Epithelial cell of proximal tubule (primary cell): ENCODE measurements around the gene BMERB1. TPM values are rescaled to one million over a fixed set of nuclear protein-coding genes. Genes with fewer than 3 reads are reported as not detected.
"Not testable (repeated sequence)": the region's sequence is repeated elsewhere in the genome, so short reads cannot be mapped to it uniquely, and the experiment has no call there.

Experiments
- DNase-seq: peaks from one replicate; pipeline ENCODE4 v3.0.0-alpha.2; 2011; ENCODE audit warnings: low read depth
- H3K4me3 ChIP-seq: 2 replicates; pipeline ENCODE4 v1.5.1; 2011; ENCODE audit warnings: low read depth, mild to moderate bottlenecking, low read length
- total RNA-seq: library from RNA; depleted of rRNA; stranded (reverse); fragments of >200 nt; gene quantifications from 2 replicates; pipeline ENCODE4 v1.2.3, GENCODE V29; 2015
- TF ChIP-seq, protein P1 (sequence below): conservative IDR thresholded peaks from 2 replicates; pipeline ENCODE4 v1.5.1; 2012; ENCODE audit warnings: low read depth, mild to moderate bottlenecking, low read length

Gene BMERB1
- total RNA-seq, 1 donor from 2014 or later, result 15.8 TPM

DNA sequence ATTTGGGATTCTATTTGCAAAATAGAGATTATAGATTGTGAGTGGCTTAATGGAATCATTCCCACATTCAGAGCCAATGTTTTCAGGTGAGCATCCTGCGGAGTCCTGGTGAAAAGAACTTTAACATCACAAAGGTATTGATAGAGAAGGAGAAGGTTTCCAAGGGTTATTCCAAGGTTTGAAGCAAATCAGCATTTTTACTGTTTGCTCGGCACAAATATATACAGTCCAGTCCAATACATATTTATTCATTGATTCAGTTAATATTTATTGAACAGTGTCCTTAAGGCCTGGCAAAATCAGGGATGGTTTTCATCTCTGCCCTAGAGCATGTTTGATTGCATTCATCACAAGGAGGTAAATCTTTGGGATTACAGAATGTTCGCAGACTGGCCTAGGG lies 32.4 kb upstream of the BMERB1 start:
- no peak for DNase-seq
- TF ChIP-seq, protein P1, sequence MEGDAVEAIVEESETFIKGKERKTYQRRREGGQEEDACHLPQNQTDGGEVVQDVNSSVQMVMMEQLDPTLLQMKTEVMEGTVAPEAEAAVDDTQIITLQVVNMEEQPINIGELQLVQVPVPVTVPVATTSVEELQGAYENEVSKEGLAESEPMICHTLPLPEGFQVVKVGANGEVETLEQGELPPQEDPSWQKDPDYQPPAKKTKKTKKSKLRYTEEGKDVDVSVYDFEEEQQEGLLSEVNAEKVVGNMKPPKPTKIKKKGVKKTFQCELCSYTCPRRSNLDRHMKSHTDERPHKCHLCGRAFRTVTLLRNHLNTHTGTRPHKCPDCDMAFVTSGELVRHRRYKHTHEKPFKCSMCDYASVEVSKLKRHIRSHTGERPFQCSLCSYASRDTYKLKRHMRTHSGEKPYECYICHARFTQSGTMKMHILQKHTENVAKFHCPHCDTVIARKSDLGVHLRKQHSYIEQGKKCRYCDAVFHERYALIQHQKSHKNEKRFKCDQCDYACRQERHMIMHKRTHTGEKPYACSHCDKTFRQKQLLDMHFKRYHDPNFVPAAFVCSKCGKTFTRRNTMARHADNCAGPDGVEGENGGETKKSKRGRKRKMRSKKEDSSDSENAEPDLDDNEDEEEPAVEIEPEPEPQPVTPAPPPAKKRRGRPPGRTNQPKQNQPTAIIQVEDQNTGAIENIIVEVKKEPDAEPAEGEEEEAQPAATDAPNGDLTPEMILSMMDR, result no peak
- no peak overlapping the region for H3K4me3 ChIP-seq

DNA sequence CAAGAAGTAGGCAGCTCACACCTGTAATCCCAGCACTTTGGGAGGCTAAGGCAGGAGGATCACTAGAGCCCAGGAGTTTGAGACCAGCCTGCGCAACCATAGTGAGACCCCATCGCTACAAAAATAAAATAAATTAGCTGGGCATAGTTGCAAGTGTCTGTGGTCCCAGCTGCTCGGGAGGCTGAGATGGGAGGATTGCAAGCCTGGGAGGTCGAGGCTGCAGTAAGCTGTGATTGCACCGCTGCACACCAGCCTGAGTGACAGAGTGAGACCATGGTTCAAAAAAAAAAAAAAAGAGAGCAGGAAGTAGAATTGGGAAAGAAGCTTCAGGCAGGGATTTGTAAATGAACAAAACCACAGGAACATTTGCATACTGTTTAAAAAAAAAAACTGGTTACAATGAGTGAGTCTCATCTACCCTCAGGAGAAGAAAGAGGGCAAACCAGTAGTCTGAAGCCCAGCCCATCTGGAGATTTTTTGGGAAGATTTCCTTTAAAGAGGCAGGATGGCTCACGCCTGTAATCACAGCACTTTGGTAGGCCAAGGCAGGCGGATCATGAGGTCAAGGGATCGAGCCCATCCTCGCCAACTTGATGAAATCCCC lies 30.9 kb upstream of the BMERB1 start:
- TF ChIP-seq, protein P1, result no peak

DNA sequence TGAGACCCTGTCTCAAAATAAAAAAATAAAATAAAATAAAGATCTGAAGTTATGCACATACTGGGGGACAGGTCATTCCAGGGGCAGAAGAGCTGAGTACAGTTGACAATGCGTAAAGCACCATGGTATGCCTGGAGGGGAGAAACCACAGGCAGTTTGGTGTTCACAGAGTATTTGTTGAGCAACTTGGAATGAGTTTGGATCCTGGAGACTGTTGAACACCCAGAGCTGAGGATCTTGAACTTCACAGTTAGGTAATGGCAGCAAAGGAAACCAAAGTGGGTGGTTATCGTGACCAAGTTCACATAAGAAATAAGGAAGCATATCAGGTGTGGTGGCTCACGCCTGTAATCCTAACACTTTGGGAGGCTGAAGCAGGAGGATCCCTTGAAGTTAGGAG lies 30.3 kb upstream of the BMERB1 start:
- H3K4me3 ChIP-seq, DNase-seq: not testable (repeated sequence)

More for the DNA sequence above, 30.9 kb upstream of the BMERB1 start:
- H3K4me3 ChIP-seq, result no peak overlapping the region
- no peak for DNase-seq

DNA sequence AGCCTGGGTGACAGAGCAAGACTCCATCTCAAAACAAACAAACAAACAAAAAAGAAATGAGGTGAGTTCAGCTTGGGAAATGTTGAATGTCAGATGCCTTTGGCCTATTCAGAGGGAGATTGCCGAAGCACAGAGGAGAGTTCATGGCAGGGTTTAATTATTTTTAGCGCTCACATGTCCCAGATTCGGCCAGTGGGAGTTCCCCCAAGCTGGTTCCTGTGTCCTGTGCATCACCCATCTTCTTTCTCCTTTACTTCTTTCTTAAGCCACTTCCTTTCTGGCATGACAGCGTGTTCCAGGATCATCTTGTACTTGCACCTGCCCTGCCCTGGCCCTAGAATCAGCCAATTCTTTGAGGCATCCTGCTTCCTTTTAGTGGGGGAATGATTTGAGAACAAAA lies 29.6 kb upstream of the BMERB1 start:
- no peak for DNase-seq
- no peak overlapping the region for H3K4me3 ChIP-seq
- TF ChIP-seq, protein P1, result no peak

DNA sequence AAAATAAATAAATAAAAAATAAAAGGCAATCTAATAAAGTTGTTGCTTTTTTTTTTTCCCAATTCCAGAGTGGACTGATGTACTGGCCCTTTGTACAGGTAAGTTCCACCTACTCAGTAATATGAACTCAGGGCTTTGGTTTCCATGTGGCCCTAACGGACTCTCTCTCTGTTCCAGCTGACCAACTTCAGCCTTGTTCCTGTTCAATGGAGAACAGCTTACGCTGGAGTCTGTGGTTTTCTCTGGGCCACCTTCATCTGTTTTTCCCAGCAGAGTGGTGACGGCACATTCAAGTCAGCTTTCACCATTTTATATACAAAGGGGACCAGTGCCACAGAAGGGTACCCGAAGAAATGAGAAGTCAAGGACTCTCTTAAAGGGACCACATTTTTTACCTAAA lies 26.6 kb upstream of the BMERB1 start:
- not testable (repeated sequence) for DNase-seq, H3K4me3 ChIP-seq

DNA sequence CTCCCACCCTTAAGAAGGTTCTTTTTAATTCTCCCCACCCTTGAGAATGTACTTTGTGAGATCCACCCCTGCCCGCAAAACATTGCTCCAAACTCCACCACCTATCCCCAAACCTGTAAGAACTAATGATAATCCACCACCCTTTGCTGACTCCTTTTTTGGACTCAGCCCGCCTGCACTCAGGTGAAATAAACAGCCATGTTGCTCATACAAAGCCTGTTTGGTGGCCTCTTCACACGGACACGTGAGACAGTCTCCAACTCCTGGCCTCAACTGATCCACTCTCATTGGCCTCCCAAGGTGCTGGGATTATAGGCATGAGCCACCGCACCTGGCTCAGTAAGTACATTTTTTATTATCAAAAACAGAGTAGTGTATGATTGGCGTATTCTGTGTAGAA lies 24.9 kb upstream of the BMERB1 start:
- DNase-seq, H3K4me3 ChIP-seq: not testable (repeated sequence)

DNA sequence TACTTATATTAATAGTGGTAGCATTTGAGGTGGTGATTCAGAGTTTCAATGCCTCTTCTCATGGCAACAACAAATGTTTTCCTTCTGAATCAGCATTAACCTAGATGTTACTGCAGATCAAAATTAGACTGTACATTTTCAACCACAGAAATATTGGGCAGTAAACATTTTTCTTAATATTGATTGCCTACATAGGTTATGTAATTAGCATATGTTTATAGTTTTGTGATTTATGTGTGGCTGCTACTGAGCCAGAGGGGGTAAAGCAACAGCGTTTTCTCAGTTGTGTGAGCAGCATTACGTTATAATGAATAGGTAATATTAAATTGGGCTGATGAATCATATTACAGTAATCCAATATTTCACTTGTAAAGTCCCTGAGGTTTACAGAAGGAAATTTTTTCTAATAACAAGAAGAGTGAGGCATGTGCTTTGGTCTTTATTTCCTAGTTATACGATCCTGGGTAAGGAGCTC lies 18.8 kb upstream of the BMERB1 start:
- TF ChIP-seq, protein P1, result no peak
- DNase-seq, result no peak
- no peak overlapping the region for H3K4me3 ChIP-seq

DNA sequence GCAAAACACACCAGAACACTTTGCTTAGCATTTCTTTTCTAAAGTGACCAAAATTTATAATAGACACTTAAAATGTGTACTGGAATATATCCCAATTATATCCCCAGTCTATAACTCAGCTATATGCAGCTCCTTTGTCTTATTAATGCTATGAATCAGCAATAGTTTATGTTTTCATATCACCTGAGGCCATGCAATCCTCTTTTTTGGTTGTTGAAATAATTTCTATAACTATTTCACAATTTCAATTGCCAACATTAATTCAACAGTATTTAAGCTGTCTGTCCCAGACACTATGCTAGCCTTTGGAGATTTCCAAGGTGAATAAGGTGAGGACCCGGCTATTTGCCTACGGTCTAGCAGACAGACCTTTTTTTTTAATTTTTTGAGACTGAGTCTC lies 17.2 kb upstream of the BMERB1 start:
- H3K4me3 ChIP-seq, result no peak overlapping the region
- no peak for DNase-seq
- TF ChIP-seq, protein P1, result no peak

DNA sequence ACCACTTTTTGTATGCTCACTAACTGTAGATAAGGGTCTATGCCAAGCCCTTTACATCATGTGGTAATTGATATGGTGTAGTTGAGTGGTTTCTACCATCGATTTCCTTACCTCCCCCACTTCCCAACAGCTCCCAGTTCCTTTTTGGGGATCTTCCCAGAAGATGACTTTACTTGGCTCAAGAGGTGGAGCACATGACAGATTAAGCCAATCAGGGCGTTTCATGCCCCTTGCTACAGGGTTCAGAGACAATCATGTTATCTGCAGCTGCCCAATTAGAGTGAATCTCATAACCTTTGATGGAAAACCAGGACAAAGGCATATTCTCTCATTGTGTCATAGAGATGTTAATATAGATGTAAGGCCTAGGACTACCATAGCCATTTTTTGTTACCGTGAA lies 16.2 kb upstream of the BMERB1 start:
- no peak for DNase-seq
- TF ChIP-seq, protein P1, result no peak
- no peak overlapping the region for H3K4me3 ChIP-seq

DNA sequence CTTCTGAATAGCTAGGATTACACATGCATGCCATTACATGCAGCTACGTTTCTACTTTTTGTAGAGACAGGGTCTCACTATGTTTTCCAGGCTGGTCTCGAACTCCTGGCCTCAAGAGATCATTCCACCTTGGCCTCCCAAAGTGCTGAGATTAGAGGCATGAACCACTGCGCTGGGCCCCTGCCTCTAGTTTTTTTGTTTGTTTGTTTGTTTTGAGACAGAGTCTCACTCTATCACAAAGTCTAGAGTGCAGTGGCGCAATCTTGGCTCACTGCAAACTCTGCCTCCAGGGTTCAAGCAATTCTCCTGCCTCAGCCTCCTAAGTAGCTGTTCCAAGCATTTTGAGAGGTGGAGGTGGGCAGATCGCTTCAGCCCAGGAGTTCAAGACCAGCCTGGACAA lies 12.7 kb upstream of the BMERB1 start:
- not testable (repeated sequence) for DNase-seq, H3K4me3 ChIP-seq
